ENCODE measurements around the gene RHOBTB1.

DNA sequence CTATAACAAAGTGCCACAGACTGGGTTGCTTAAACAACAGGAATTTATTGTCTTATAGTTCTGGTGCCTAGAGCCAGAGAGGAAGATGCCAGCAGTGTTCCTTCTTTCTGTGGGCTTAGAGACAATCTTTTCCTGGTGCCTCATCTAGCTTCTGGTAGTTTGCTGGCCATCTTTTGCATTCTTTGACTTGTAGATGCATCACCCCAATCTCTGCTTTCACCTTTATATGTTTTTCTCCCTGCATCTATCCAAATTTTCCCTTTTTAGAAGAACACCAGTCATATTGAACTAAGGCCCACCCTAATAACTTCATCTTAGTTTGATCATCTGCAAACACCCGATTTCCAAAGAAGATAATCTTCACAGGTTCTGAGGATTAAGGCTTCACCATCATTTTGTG lies 98.9 kb downstream of the RHOBTB1 start:
- no peak for TF ChIP-seq POLR2A (IDR thresholded peaks at IDR 0.05)
- TF ChIP-seq, protein P1, sequence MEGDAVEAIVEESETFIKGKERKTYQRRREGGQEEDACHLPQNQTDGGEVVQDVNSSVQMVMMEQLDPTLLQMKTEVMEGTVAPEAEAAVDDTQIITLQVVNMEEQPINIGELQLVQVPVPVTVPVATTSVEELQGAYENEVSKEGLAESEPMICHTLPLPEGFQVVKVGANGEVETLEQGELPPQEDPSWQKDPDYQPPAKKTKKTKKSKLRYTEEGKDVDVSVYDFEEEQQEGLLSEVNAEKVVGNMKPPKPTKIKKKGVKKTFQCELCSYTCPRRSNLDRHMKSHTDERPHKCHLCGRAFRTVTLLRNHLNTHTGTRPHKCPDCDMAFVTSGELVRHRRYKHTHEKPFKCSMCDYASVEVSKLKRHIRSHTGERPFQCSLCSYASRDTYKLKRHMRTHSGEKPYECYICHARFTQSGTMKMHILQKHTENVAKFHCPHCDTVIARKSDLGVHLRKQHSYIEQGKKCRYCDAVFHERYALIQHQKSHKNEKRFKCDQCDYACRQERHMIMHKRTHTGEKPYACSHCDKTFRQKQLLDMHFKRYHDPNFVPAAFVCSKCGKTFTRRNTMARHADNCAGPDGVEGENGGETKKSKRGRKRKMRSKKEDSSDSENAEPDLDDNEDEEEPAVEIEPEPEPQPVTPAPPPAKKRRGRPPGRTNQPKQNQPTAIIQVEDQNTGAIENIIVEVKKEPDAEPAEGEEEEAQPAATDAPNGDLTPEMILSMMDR (IDR thresholded peaks at IDR 0.05): no peak

Data from suprapubic skin (tissue), 3 donors.